ENCODE results near the gene HOXC12. TPM values are rescaled to one million over a fixed set of nuclear protein-coding genes. Genes with fewer than 3 reads are reported as not detected.

HOXC12 gene
- total RNA-seq, 4 donors from 2014 or later: not detected

GRCh38 chr12:54006559-54007220 is 52.0 kb downstream of the HOXC12 start:
- no peak overlapping the region for H3K27ac ChIP-seq
- TF ChIP-seq, protein P1, sequence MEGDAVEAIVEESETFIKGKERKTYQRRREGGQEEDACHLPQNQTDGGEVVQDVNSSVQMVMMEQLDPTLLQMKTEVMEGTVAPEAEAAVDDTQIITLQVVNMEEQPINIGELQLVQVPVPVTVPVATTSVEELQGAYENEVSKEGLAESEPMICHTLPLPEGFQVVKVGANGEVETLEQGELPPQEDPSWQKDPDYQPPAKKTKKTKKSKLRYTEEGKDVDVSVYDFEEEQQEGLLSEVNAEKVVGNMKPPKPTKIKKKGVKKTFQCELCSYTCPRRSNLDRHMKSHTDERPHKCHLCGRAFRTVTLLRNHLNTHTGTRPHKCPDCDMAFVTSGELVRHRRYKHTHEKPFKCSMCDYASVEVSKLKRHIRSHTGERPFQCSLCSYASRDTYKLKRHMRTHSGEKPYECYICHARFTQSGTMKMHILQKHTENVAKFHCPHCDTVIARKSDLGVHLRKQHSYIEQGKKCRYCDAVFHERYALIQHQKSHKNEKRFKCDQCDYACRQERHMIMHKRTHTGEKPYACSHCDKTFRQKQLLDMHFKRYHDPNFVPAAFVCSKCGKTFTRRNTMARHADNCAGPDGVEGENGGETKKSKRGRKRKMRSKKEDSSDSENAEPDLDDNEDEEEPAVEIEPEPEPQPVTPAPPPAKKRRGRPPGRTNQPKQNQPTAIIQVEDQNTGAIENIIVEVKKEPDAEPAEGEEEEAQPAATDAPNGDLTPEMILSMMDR (IDR thresholded peaks at IDR 0.05): no peak
- no peak for TF ChIP-seq POLR2A (IDR thresholded peaks at IDR 0.05)
- H3K4me1 ChIP-seq: peaks cover 8 to 36% (median 17%) of the 10 kb centered on the region in 3 donors
- H3K36me3 ChIP-seq: no peaks in the 10 kb centered on the region
- intact Hi-C loops (cut with DNase I): loop anchor here (5.0 kb wide), 1 partner anchor 196 kb away; no protein-coding TSS in a partner anchor
- H3K27me3 ChIP-seq: peaks cover 5 to 100% (median 59%) of the 10 kb centered on the region in 4 donors
- 24 to 47% methylated on average over 11 to 18 of the region's 22 CpGs for WGBS, 2 donors
- H3K4me3 ChIP-seq: peak overlapping the region in 3 of 4 donors; percentile 20 to 53 (median 30)
- no peaks in the 10 kb centered on the region for H3K9me3 ChIP-seq
- DNase-seq: no peak

- no peaks in the 10 kb centered on the region for H3K9me3 ChIP-seq
- DNase-seq: no peak
- H3K4me1 ChIP-seq: peaks cover 8 to 36% (median 17%) of the 10 kb centered on the region in 3 donors
- no peak for TF ChIP-seq POLR2A (IDR thresholded peaks at IDR 0.05)
- TF ChIP-seq, protein P1 (IDR thresholded peaks at IDR 0.05): no peak
- 58 to 62% methylated on average over 2 of the region's 2 CpGs for WGBS, 2 donors
- H3K27ac ChIP-seq: no peak overlapping the region
- intact Hi-C loops (cut with DNase I): loop anchor here (5.0 kb wide), 1 partner anchor 195 kb away; no protein-coding TSS in a partner anchor
- H3K4me3 ChIP-seq: no peak overlapping the region
- H3K36me3 ChIP-seq: no peaks in the 10 kb centered on the region
- peaks cover 5 to 100% (median 56%) of the 10 kb centered on the region in 4 donors for H3K27me3 ChIP-seq
Observed at GRCh38 chr12:54007538-54008259, 53.0 kb downstream of the HOXC12 start.

DNA sequence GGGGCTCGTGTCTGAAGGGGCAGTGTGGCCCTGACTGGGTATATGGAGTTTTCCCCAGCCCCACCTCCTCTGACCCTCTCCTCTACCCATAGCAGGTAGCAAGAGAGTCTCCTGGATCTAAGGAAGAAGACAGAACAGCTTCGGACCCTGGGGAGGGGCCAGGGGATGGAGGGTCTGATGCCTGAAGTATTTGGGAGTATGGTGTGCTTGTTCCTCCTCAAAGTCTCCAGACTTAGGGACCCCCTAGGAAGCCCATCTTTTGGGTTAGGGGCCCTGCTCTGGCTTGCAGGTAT is 53.5 kb downstream of the HOXC12 start:
- Histone ChIP-seq H3K27ac (no peak overlapping the region), H3K4me1 (peaks cover 8 to 36% (median 17%) of the 10 kb centered on the region in 3 donors), H3K4me3 (no peak overlapping the region), H3K36me3 (no peaks in the 10 kb centered on the region), H3K9me3 (no peaks in the 10 kb centered on the region), H3K27me3 (peaks cover 5 to 100% (median 56%) of the 10 kb centered on the region in 4 donors)
- no peak for DNase-seq
- TF ChIP-seq POLR2A (IDR thresholded peaks at IDR 0.05): no peak
- TF ChIP-seq, protein P1 (IDR thresholded peaks at IDR 0.05): no peak
- WGBS, 2 donors: 30 to 80% methylated on average over 1 to 2 of the region's 2 CpGs
- intact Hi-C loops (cut with DNase I): loop anchor here (5.0 kb wide), 1 partner anchor 194 kb away; no protein-coding TSS in a partner anchor

Small RNA genes lying within 50 kb of the gene (small RNA-seq; reads per million reads assigned to genes)
- gene AC012531.3 (0 reads per million in 4 donors), gene AC012531.4 (0 reads per million in 4 donors), gene MIR196A2 (0.21 to 1.9 (median 0.95) reads per million in 4 donors), gene RF01905 (0 reads per million in 4 donors), gene RF01906 (0 reads per million in 4 donors)

Other genes with a start within 250 kb of the HOXC12 start
- 100 to 1,000 TPM in 1 of 4 donors, 10 to 100 TPM in 3; 29.5 to 159 (median 52.2) TPM for gene CALCOCO1, start 227.5 kb upstream of the HOXC12 start, total RNA-seq
- not detected for gene CISTR, start 202.9 kb upstream of the HOXC12 start, total RNA-seq
- gene HOXC13, start 16.1 kb upstream of the HOXC12 start, total RNA-seq: under 1 TPM in 1 of 4 donors, not detected in 3; 0.83 TPM
- not detected for gene HOXC11, start 18.2 kb downstream of the HOXC12 start, total RNA-seq
- gene HOTAIR, start 20.1 kb downstream of the HOXC12 start, total RNA-seq: not detected
- gene HOXC10, start 30.2 kb downstream of the HOXC12 start, total RNA-seq: 1 to 10 TPM in 1 of 4 donors, under 1 TPM in 1, not detected in 2; 0.31 to 1.3 TPM
- gene HOXC9, start 45.3 kb downstream of the HOXC12 start, total RNA-seq: 1 to 10 TPM in 1 of 4 donors, not detected in 3; 1.5 TPM
- under 1 TPM in 1 of 4 donors, not detected in 3; 0.70 TPM for gene HOXC8, start 54.1 kb downstream of the HOXC12 start, total RNA-seq
- gene HOXC6, start 73.5 kb downstream of the HOXC12 start, total RNA-seq: 1 to 10 TPM in 1 of 4 donors, under 1 TPM in 2, not detected in 1; 0.21 to 1.1 (median 0.30) TPM
- gene HOXC5, start 78.1 kb downstream of the HOXC12 start, total RNA-seq: 1 to 10 TPM in 1 of 4 donors, under 1 TPM in 1, not detected in 2; 0.31 to 1.1 TPM
- gene HOXC4, start 98.9 kb downstream of the HOXC12 start, total RNA-seq: 1 to 10 TPM; 1.1 to 3.1 (median 1.3) TPM
- 10 to 100 TPM; 30.5 to 44.1 (median 38.7) TPM for gene SMUG1, start 234.1 kb downstream of the HOXC12 start, total RNA-seq

Data from esophagus squamous epithelium (tissue), 5 donors.